Measurements from ENCODE around the gene CD93. TPM values are rescaled to one million over a fixed set of nuclear protein-coding genes. Genes with fewer than 3 reads are reported as not detected.

Gene CD93
- total RNA-seq, 2 experiments from 2014 or later, result 0.11 TPM

DNA sequence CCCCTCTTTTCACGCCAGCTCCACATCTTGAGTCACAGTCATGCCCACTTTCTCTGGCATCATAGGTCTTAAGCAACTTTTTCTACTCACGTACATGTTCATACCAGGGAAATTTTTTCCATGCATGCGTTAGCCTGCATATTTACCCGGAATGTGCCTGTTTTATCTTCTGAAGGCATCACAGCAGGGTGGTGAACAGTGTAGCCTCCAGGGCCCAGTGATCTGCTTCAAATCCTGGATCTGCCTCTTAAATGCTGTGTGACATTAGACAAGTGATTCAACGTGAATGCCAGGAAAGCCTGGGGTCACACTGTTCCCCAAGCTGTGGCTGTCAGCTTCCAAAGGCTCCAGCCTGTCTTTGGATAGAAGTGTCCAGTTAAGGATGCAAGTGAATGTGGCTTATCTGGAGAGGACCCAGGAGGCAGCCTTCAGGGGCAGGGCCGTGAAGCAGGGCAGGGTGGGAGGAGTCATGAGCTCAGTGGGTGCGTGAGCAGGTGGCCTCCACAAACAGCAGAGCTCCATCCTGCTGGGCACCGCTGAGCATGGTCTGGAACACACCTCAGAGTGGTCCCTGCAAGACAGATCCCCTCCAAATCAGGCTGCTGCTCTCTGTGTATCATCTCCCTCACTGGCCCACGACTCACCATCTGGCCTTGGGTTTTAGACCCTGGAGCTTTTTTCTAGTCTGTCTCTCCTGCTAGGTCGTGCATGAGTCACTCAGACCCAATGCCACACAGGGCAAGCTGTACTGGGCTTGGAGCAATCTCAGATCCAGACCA lies 30.4 kb upstream of the CD93 start:
- intact Hi-C loops (cut with micrococcal nuclease), result no loop called here
- H3K27ac Mint-ChIP-seq, result no peak overlapping the region
- ATAC-seq, result no peak

DNA sequence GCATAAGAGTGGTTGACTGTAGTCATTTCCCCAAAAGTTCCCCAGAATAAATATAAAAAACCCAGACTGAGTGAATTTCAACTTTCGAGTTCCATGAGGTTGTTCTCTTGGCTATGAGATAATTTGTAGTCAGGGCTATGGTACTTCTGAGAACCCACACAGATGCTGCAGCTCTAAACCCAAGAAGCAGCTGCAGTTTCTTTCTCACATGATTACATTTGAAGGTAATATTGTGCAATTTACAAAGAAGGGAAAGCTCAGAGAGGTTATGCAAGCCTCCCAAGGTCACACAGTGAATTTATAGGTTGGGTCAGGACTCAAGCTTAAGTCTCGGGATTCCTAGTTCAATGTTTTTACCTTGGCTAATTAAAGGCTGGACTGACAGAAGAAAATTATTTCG lies 29.7 kb upstream of the CD93 start:
- H3K4me1 Mint-ChIP-seq (ENCODE audit: low read depth), result no peaks in the 10 kb centered on the region
- intact Hi-C loops (cut with micrococcal nuclease), result no loop called here
- no peaks in the 10 kb centered on the region for H3K9me3 Mint-ChIP-seq
- CTCF ChIA-PET, result no interaction called here
- no peaks in the 10 kb centered on the region for H3K36me3 Mint-ChIP-seq (ENCODE audit: low read depth)
- H3K4me3 Mint-ChIP-seq, result no peak overlapping the region
- ATAC-seq (no peak), DNase-seq (no peak)
- TF ChIP-seq, protein P1, sequence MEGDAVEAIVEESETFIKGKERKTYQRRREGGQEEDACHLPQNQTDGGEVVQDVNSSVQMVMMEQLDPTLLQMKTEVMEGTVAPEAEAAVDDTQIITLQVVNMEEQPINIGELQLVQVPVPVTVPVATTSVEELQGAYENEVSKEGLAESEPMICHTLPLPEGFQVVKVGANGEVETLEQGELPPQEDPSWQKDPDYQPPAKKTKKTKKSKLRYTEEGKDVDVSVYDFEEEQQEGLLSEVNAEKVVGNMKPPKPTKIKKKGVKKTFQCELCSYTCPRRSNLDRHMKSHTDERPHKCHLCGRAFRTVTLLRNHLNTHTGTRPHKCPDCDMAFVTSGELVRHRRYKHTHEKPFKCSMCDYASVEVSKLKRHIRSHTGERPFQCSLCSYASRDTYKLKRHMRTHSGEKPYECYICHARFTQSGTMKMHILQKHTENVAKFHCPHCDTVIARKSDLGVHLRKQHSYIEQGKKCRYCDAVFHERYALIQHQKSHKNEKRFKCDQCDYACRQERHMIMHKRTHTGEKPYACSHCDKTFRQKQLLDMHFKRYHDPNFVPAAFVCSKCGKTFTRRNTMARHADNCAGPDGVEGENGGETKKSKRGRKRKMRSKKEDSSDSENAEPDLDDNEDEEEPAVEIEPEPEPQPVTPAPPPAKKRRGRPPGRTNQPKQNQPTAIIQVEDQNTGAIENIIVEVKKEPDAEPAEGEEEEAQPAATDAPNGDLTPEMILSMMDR (IDR thresholded peaks at IDR 0.05), result no peak
- H3K27me3 Mint-ChIP-seq, result no peaks in the 10 kb centered on the region
- POLR2A ChIA-PET, result no interaction called here
- H3K27ac Mint-ChIP-seq, result no peak overlapping the region

More for the DNA sequence above, 30.4 kb upstream of the CD93 start:
- no peaks in the 10 kb centered on the region for H3K27me3 Mint-ChIP-seq
- no peaks in the 10 kb centered on the region for H3K36me3 Mint-ChIP-seq (ENCODE audit: low read depth)
- H3K4me1 Mint-ChIP-seq (ENCODE audit: low read depth), result no peaks in the 10 kb centered on the region
- CTCF ChIA-PET, result no interaction called here
- TF ChIP-seq, protein P1 (IDR thresholded peaks at IDR 0.05), result no peak
- H3K4me3 Mint-ChIP-seq, result no peak overlapping the region
- no peak for DNase-seq
- H3K9me3 Mint-ChIP-seq, result no peaks in the 10 kb centered on the region
- POLR2A ChIA-PET, result no interaction called here

DNA sequence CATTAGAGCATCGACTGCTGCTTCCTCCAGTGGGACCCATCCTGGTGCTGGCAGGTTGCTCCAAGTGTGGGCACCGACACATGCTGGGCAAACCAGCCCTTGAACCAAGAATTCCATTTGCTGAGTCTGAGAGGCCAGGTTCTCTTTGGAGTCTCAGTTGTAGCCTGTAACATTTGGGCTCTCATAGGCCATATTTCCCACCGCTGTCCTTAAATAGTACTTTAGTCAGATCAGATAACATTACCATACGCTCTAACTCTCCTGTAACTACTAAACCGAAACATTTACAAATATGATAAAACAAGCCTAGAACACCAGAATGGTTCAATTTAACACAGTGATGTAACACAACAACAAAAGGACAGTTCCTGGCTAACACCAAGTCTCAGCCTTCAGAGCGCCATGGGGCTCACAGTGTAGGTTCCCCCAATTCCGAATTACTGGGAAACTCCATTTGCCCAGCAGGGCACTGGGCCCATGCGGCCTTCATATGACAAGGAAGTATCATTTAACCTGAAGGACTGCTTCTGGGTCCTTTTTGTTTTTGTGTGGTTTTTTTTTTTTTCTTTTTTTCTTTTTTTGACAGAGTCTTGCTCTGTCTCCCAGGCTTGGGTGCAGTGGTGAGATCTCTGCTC lies 28.4 kb upstream of the CD93 start:
- intact Hi-C loops (cut with micrococcal nuclease), result no loop called here

DNA sequence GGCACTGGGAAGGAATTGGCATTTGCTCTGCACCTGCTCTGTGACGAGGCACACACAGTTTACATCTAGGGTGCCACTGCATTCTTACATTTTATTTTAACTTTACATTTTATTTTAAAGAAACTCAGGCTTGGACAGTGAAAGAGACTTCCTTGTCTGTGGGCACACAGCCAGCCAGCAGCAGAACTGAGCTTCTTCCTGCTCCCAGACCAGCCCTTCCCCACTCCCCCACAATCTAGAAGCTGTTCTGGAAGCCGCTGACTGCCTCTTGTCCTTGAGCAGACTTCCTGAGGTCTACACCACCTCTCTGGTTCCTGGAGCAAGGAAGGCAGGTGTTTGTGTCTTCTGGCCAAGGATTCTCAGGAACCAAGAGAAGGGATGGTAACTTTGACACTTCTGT lies 27.9 kb upstream of the CD93 start:
- no peaks in the 10 kb centered on the region for H3K9me3 Mint-ChIP-seq
- H3K4me3 Mint-ChIP-seq, result no peak overlapping the region
- ChIA-PET CTCF (no interaction called here), POLR2A (no interaction called here)
- DNase-seq, result no peak
- no peaks in the 10 kb centered on the region for H3K4me1 Mint-ChIP-seq (ENCODE audit: low read depth)
- intact Hi-C loops (cut with micrococcal nuclease), result no loop called here
- H3K27ac Mint-ChIP-seq, result no peak overlapping the region
- H3K27me3 Mint-ChIP-seq, result no peaks in the 10 kb centered on the region
- H3K36me3 Mint-ChIP-seq (ENCODE audit: low read depth), result no peaks in the 10 kb centered on the region
- ATAC-seq, result no peak
- TF ChIP-seq, protein P1 (IDR thresholded peaks at IDR 0.05), result no peak

More for the DNA sequence above, 28.4 kb upstream of the CD93 start:
- Mint-ChIP-seq H3K4me1 (ENCODE audit: low read depth) (no peaks in the 10 kb centered on the region), H3K4me3 (no peak overlapping the region), H3K27ac (no peak overlapping the region), H3K36me3 (ENCODE audit: low read depth) (no peaks in the 10 kb centered on the region), H3K27me3 (no peaks in the 10 kb centered on the region), H3K9me3 (no peaks in the 10 kb centered on the region)
- TF ChIP-seq, protein P1 (IDR thresholded peaks at IDR 0.05), result no peak
- ATAC-seq, result no peak
- ChIA-PET POLR2A (no interaction called here), CTCF (no interaction called here)
- DNase-seq, result no peak

DNA sequence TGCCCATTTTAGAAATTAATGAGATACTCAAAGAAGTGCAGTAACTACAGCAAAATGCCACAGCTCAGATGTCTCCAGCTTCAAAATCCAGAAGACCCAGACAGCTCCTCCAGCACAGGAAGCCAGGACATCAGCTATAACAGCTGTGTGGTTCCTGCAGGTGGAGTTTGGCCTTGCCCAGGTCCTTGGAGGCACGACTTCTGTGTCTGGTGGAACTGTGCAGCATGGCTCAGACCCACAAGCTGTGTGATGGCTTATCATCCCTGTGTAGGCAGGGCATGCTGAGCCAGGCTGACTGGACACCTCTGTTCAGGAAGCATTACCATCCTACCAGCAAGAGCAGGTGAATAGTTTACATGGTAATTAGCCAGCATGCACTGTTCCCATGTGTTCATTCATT lies 26.5 kb upstream of the CD93 start:
- POLR2A ChIA-PET, result no interaction called here
- Mint-ChIP-seq H3K9me3 (no peaks in the 10 kb centered on the region), H3K27me3 (no peaks in the 10 kb centered on the region), H3K36me3 (ENCODE audit: low read depth) (no peaks in the 10 kb centered on the region), H3K4me3 (no peak overlapping the region), H3K27ac (no peak overlapping the region), H3K4me1 (ENCODE audit: low read depth) (no peaks in the 10 kb centered on the region)
- no peak for ATAC-seq
- DNase-seq, result no peak
- CTCF ChIA-PET, result no interaction called here
- TF ChIP-seq, protein P1 (IDR thresholded peaks at IDR 0.05), result no peak
- intact Hi-C loops (cut with micrococcal nuclease), result no loop called here

Data from activated CD8-positive, alpha-beta T cell treated with anti-CD3 and anti-CD28 coated beads for 36 hours (primary cell).